ENCODE results near the gene SCUBE1.

Gene SCUBE1

GRCh38 chr22:43260331-43261231, 82.6 kb downstream of the SCUBE1 start:
- peaks cover 36% of the 10 kb centered on the region for H3K36me3 Mint-ChIP-seq (ENCODE audit: low read depth)
- no peak for TF ChIP-seq CTCF (IDR thresholded peaks at IDR 0.05)
- H3K4me1 Mint-ChIP-seq: peaks cover 87% of the 10 kb centered on the region
- DNase-seq: no peak
- no peak overlapping the region for H3K27ac Mint-ChIP-seq
- H3K27me3 Mint-ChIP-seq (ENCODE audit: low read depth, poor library complexity): peaks cover 62% of the 10 kb centered on the region
- no peaks in the 10 kb centered on the region for H3K9me3 Mint-ChIP-seq
- no peak overlapping the region for H3K4me3 Mint-ChIP-seq

GRCh38 chr22:43257961-43258360, 85.2 kb downstream of the SCUBE1 start:
- Mint-ChIP-seq H3K4me3 (no peak overlapping the region), H3K27me3 (ENCODE audit: low read depth, poor library complexity) (peaks cover 68% of the 10 kb centered on the region), H3K36me3 (ENCODE audit: low read depth) (peaks cover 42% of the 10 kb centered on the region), H3K9me3 (no peaks in the 10 kb centered on the region), H3K4me1 (peaks cover 66% of the 10 kb centered on the region), H3K27ac (no peak overlapping the region)
- no peak for DNase-seq
- TF ChIP-seq CTCF (IDR thresholded peaks at IDR 0.05): no peak

- Mint-ChIP-seq H3K4me1 (peaks cover 65% of the 10 kb centered on the region), H3K9me3 (no peaks in the 10 kb centered on the region), H3K27ac (no peak overlapping the region), H3K27me3 (ENCODE audit: low read depth, poor library complexity) (peaks cover 69% of the 10 kb centered on the region), H3K4me3 (no peak overlapping the region), H3K36me3 (ENCODE audit: low read depth) (peaks cover 42% of the 10 kb centered on the region)
- no peak for TF ChIP-seq CTCF (IDR thresholded peaks at IDR 0.05)
- no peak for DNase-seq
Measured at GRCh38 chr22:43257549-43257948, 85.6 kb downstream of the SCUBE1 start.

GRCh38 chr22:43256976-43257545, 86.1 kb downstream of the SCUBE1 start:
- Mint-ChIP-seq H3K4me1 (peaks cover 65% of the 10 kb centered on the region), H3K4me3 (no peak overlapping the region), H3K27me3 (ENCODE audit: low read depth, poor library complexity) (peaks cover 74% of the 10 kb centered on the region), H3K27ac (no peak overlapping the region), H3K9me3 (no peaks in the 10 kb centered on the region), H3K36me3 (ENCODE audit: low read depth) (peaks cover 40% of the 10 kb centered on the region)
- no peak for DNase-seq
- TF ChIP-seq CTCF (IDR thresholded peaks at IDR 0.05): no peak

GRCh38 chr22:43256569-43256968, 86.6 kb downstream of the SCUBE1 start:
- H3K4me3 Mint-ChIP-seq: no peak overlapping the region
- TF ChIP-seq CTCF (IDR thresholded peaks at IDR 0.05): no peak
- peaks cover 68% of the 10 kb centered on the region for H3K4me1 Mint-ChIP-seq
- H3K9me3 Mint-ChIP-seq: no peaks in the 10 kb centered on the region
- peaks cover 75% of the 10 kb centered on the region for H3K27me3 Mint-ChIP-seq (ENCODE audit: low read depth, poor library complexity)
- no peak for DNase-seq
- no peak overlapping the region for H3K27ac Mint-ChIP-seq
- peaks cover 38% of the 10 kb centered on the region for H3K36me3 Mint-ChIP-seq (ENCODE audit: low read depth)

Measured in nephron progenitor cell (in vitro differentiated cells).